K562 (cell line): ENCODE data around the gene VANGL1. TPM values are rescaled to one million over a fixed set of nuclear protein-coding genes. Genes with fewer than 3 reads are reported as not detected.

Experiments used
- CSDE1 ChIP-seq, 2 experiments: fragments of 450-650 bp; IDR thresholded peaks; 2 replicates each; pipeline ENCODE4 v1.6.1; 2016; ENCODE audit warnings: mild to moderate bottlenecking in 1 of 2
- GTF2F1 ChIP-seq: IDR thresholded peaks from 2 replicates; pipeline ENCODE4 v1.6.1; 2011; ENCODE audit warnings: low read depth, low read length, improper control_type of control experiment
- HDGF ChIP-seq: fragments of 450-650 bp; IDR thresholded peaks from 2 replicates; pipeline ENCODE4 v1.6.1; 2016
- HEY1 ChIP-seq: fragments of 250-450 bp; sonication (Bioruptor Pico); IDR thresholded peaks from 2 replicates; pipeline ENCODE4 v1.5.0; 2020; ENCODE audit warnings: mild to moderate bottlenecking, moderate library complexity, borderline replicate concordance
- RB1 ChIP-seq: fragments of 450-650 bp; IDR thresholded peaks from 2 replicates; pipeline ENCODE4 v1.6.1; 2017; ENCODE audit warnings: low read depth, mild to moderate bottlenecking
- SMC3 ChIP-seq: conservative IDR thresholded peaks from 2 replicates; pipeline ENCODE4 v1.6.1; 2011; ENCODE audit warnings: low read depth, low read length, improper control_type of control experiment; ENCODE audit not compliant: insufficient read depth
- STAG1 ChIP-seq: sonication (generic); formaldehyde crosslinking; IDR thresholded peaks from 2 replicates; pipeline ENCODE4 v1.5.0; 2020; ENCODE audit warnings: missing genetic modification reagents, borderline replicate concordance
- ZNF133 ChIP-seq: fragments of 250-450 bp; sonication (Bioruptor Pico); IDR thresholded peaks from 2 replicates; pipeline ENCODE4 v1.4.0; 2020; ENCODE audit warnings: mild to moderate bottlenecking
- ZNF184 ChIP-seq: sonication (generic); formaldehyde crosslinking; IDR thresholded peaks from 2 replicates; pipeline ENCODE4 v1.5.0; 2020; ENCODE audit warnings: missing genetic modification reagents
- ZNF507 ChIP-seq: conservative IDR thresholded peaks from 2 replicates; pipeline ENCODE4 v1.6.1; 2017; ENCODE audit warnings: missing genetic modification characterization, missing compliant biosample characterization
- polyA plus RNA-seq, 8 experiments: library from polyadenylated mRNA; depleted of rRNA in 4 of 8; stranded (reverse) in 5 of 8; unstranded in 3 of 8; fragments of >200 nt; fragmentation: Nextera tagmentation in 2 of 8; fragmentation: Illumina TruSeq in 1 of 8; extraction: Ambion mirVana in 2 of 8; extraction: Trizol in 1 of 8; gene quantifications; 2 replicates each; pipeline versions ENCODE4 v1.2.1 to v1.2.3, GENCODE V29; 2011 to 2014; ENCODE audit warnings: inconsistent platforms in 1 of 8, missing spikeins in 1 of 8
- total RNA-seq, 7 experiments: library from RNA; depleted of rRNA in 6 of 7; stranded (reverse); fragments of >200 nt in 6 of 7; fragmentation: Illumina TruSeq in 2 of 7; extraction: Trizol in 2 of 7; gene quantifications; 2 replicates each; pipeline versions ENCODE4 v1.2.1 to v1.2.3, GENCODE V29; 2011 to 2021; ENCODE audit warnings: low replicate concordance in 1 of 7
- TF ChIP-seq, protein P1 (sequence below), 2 experiments: fragments of 450-650 bp; formaldehyde crosslinking in 1 of 2; IDR thresholded peaks; 2 replicates each; pipeline versions ENCODE4 v1.4.0 to v1.6.1; 2014 to 2020; ENCODE audit warnings: mild to moderate bottlenecking in 2 of 2, borderline replicate concordance in 1 of 2, low read depth in 1 of 2
- TF ChIP-seq, protein P2 (sequence below): fragments of 250-450 bp; sonication (Bioruptor Pico); IDR thresholded peaks from 2 replicates; pipeline ENCODE4 v1.4.0; 2020; ENCODE audit warnings: mild to moderate bottlenecking, moderate library complexity

VANGL1 gene
- total and polyA plus RNA-seq, 9 of the 15 experiments (the other 6 are each of a cell fraction or from before 2014, with no cell fraction given), result 0.90 to 12.8 (median 9.6) TPM

DNA sequence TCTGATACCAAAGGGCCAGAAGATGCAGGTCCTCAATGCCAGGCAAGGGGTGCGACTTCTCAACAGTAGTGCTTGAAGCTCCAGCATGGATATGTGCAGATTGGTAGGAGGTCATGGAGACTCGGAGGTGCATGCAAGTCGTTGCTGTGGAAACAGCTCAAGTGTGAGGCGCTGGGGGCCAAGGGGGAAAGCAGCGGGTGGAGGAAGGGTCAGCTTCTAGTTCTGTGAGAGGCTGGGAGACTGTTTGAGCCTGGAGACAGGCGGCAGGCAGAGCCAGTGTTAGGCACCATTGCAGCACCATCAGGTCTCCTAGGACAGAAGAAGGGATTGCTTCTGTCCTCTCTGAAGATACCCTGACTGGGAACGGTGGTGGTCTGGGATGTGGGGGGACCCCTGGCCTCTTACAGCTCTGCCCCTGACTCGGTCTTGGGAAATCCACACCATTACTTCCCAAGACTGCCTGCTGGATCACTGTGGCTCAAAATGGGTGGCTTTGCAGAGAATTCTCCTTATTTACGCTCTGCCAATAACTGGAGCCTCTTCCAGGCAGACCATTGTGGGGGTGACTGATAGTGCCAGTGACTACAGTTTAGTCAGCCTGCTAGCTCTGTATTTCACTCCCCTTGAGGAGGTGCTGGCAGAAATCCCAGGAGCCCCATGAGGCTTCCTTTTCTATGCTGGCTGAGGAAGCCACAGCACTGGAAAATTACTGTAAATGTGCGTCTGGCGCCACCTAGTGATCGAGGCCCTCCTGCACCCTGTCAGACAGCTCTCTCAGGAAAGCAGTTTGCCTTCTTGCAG is 46.3 kb upstream of the VANGL1 start (continued):
- TF ChIP-seq SMC3 (peak; percentile 89), ZNF184 (CRISPR knock-in tag) (no peak), STAG1 (CRISPR knock-in tag) (peak; percentile 77; the same call in 1 of the 2 replicates), CSDE1 (IDR thresholded peaks at IDR 0.05) (no peak), ZNF507 (tag) (no peak), RB1 (no peak), HDGF (no peak), HEY1 (CRISPR knock-in tag) (no peak), GTF2F1 (no peak), ZNF133 (CRISPR knock-in tag) (no peak)
- TF ChIP-seq, protein P1, sequence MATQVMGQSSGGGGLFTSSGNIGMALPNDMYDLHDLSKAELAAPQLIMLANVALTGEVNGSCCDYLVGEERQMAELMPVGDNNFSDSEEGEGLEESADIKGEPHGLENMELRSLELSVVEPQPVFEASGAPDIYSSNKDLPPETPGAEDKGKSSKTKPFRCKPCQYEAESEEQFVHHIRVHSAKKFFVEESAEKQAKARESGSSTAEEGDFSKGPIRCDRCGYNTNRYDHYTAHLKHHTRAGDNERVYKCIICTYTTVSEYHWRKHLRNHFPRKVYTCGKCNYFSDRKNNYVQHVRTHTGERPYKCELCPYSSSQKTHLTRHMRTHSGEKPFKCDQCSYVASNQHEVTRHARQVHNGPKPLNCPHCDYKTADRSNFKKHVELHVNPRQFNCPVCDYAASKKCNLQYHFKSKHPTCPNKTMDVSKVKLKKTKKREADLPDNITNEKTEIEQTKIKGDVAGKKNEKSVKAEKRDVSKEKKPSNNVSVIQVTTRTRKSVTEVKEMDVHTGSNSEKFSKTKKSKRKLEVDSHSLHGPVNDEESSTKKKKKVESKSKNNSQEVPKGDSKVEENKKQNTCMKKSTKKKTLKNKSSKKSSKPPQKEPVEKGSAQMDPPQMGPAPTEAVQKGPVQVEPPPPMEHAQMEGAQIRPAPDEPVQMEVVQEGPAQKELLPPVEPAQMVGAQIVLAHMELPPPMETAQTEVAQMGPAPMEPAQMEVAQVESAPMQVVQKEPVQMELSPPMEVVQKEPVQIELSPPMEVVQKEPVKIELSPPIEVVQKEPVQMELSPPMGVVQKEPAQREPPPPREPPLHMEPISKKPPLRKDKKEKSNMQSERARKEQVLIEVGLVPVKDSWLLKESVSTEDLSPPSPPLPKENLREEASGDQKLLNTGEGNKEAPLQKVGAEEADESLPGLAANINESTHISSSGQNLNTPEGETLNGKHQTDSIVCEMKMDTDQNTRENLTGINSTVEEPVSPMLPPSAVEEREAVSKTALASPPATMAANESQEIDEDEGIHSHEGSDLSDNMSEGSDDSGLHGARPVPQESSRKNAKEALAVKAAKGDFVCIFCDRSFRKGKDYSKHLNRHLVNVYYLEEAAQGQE (IDR thresholded peaks at IDR 0.05; ENCODE audit: borderline replicate concordance), result peak; percentile 76
- TF ChIP-seq, protein P1 (CRISPR knock-in tag; IDR thresholded peaks at IDR 0.05; ENCODE audit: low read depth), result no peak
- TF ChIP-seq, protein P2, sequence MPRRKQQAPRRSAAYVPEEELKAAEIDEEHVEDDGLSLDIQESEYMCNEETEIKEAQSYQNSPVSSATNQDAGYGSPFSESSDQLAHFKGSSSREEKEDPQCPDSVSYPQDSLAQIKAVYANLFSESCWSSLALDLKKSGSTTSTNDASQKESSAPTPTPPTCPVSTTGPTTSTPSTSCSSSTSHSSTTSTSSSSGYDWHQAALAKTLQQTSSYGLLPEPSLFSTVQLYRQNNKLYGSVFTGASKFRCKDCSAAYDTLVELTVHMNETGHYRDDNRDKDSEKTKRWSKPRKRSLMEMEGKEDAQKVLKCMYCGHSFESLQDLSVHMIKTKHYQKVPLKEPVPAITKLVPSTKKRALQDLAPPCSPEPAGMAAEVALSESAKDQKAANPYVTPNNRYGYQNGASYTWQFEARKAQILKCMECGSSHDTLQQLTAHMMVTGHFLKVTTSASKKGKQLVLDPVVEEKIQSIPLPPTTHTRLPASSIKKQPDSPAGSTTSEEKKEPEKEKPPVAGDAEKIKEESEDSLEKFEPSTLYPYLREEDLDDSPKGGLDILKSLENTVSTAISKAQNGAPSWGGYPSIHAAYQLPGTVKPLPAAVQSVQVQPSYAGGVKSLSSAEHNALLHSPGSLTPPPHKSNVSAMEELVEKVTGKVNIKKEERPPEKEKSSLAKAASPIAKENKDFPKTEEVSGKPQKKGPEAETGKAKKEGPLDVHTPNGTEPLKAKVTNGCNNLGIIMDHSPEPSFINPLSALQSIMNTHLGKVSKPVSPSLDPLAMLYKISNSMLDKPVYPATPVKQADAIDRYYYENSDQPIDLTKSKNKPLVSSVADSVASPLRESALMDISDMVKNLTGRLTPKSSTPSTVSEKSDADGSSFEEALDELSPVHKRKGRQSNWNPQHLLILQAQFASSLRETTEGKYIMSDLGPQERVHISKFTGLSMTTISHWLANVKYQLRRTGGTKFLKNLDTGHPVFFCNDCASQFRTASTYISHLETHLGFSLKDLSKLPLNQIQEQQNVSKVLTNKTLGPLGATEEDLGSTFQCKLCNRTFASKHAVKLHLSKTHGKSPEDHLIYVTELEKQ (CRISPR knock-in tag), result no peak
